Keratinocyte (primary cell): Measurements from ENCODE around the gene LHPP. TPM values are rescaled to one million over a fixed set of nuclear protein-coding genes. Genes with fewer than 3 reads are reported as not detected.

Experiments
- DNase-seq: peaks from one replicate; pipeline ENCODE4 v3.0.0-alpha.2; 2011; ENCODE audit warnings: low read depth, missing footprints, low spot score
- FAIRE-seq: peaks from 2 replicates; lab custom pipeline; 2011; peaks lifted over from hg19 to GRCh38; lab: Jason Lieb, UNC
- H2AFZ ChIP-seq: 2 replicates; pipeline ENCODE4 v1.6.0; 2012; ENCODE audit warnings: low read length, control low read depth, inconsistent platforms; ENCODE audit not compliant: control insufficient read depth
- H3K27ac ChIP-seq: 2 replicates; pipeline ENCODE4 v1.5.1; 2011; ENCODE audit warnings: low read length; ENCODE audit not compliant: control insufficient read depth, insufficient read depth
- H3K27me3 ChIP-seq: 3 replicates; pipeline ENCODE4 v1.6.0; 2011; ENCODE audit warnings: low read length; ENCODE audit not compliant: control insufficient read depth, insufficient read depth; ENCODE audit errors: extremely low read depth
- H3K36me3 ChIP-seq, 2 experiments: 2 replicates in 1 of 2; 3 replicates in 1 of 2; pipeline ENCODE4 v1.5.1; 2011; ENCODE audit warnings: low read length in 2 of 2, mild to moderate bottlenecking in 1 of 2; ENCODE audit not compliant: control insufficient read depth in 2 of 2, insufficient read depth in 2 of 2; ENCODE audit errors: extremely low read depth in 1 of 2
- H3K4me1 ChIP-seq: 3 replicates; pipeline ENCODE4 v1.5.1; 2011; ENCODE audit warnings: low read length; ENCODE audit not compliant: control insufficient read depth, insufficient read depth; ENCODE audit errors: extremely low read depth
- H3K4me2 ChIP-seq: 3 replicates; pipeline ENCODE4 v1.6.0; 2011; ENCODE audit warnings: low read depth, low read length; ENCODE audit not compliant: control insufficient read depth, insufficient read depth; ENCODE audit errors: extremely low read depth
- H3K4me3 ChIP-seq, 3 experiments: fragments of 200-600 bp in 1 of 3; sonication (generic) in 1 of 3; 2 replicates in 2 of 3; 3 replicates in 1 of 3; pipeline ENCODE4 v1.5.1; 2011 to 2016; ENCODE audit warnings: low read length in 3 of 3, mild to moderate bottlenecking in 3 of 3, control low read depth in 2 of 3, inconsistent platforms in 1 of 3, low read depth in 1 of 3, mixed read lengths in 1 of 3, mixed run types in 1 of 3, moderate library complexity in 1 of 3; ENCODE audit not compliant: control insufficient read depth in 2 of 3, insufficient read depth in 2 of 3; ENCODE audit errors: extremely low read depth in 1 of 3
- H3K79me2 ChIP-seq: 2 replicates; pipeline ENCODE4 v1.6.0; 2012; ENCODE audit warnings: low read length; ENCODE audit not compliant: control insufficient read depth, insufficient read depth
- H3K9ac ChIP-seq: 3 replicates; pipeline ENCODE4 v1.6.0; 2011; ENCODE audit warnings: low read length; ENCODE audit not compliant: control insufficient read depth, insufficient read depth; ENCODE audit errors: extremely low read depth
- H3K9me1 ChIP-seq: 3 replicates; pipeline ENCODE4 v1.6.0; 2011; ENCODE audit warnings: low read length; ENCODE audit not compliant: control insufficient read depth, insufficient read depth; ENCODE audit errors: extremely low read depth
- H3K9me3 ChIP-seq: 2 replicates; pipeline ENCODE4 v1.5.1; 2012; ENCODE audit warnings: low read depth, low read length; ENCODE audit not compliant: control insufficient read depth
- H4K20me1 ChIP-seq: 3 replicates; pipeline ENCODE4 v1.6.0; 2011; ENCODE audit warnings: low read length; ENCODE audit not compliant: control insufficient read depth, insufficient read depth; ENCODE audit errors: extremely low read depth
- CTCF ChIP-seq, 3 experiments: IDR thresholded peaks in 1 of 3; conservative IDR thresholded peaks in 1 of 3; optimal IDR thresholded peaks in 1 of 3; 2 replicates in 2 of 3; 3 replicates in 1 of 3; pipeline versions ENCODE3 to v1.5.1; 2011; ENCODE audit warnings: low read length in 3 of 3, mild to moderate bottlenecking in 3 of 3, moderate library complexity in 2 of 3, control low read depth in 1 of 3, inconsistent platforms in 1 of 3; ENCODE audit not compliant: insufficient read depth in 2 of 3; ENCODE audit errors: extremely low read depth in 1 of 3
- EZH2 ChIP-seq: IDR thresholded peaks from one replicate; pipeline ENCODE4 v1.6.1; 2012; ENCODE audit warnings: inconsistent platforms, mild to moderate bottlenecking, low read length, moderate library complexity
- dilution Hi-C: fragments of 300-500 bp; cut with MboI; formaldehyde crosslinking; loops from one replicate; pipeline ENCODE4 v1.7.0; 2020; ENCODE audit warnings: low sequenced_read_pairs; ENCODE audit not compliant: extremely low pct_ligation_motif_present
- polyA plus RNA-seq, 5 experiments: library from polyadenylated mRNA; depleted of rRNA in 3 of 5; stranded (reverse) in 3 of 5; stranded (forward) in 1 of 5; unstranded in 1 of 5; fragments of >200 nt; gene quantifications; 1 replicate in 1 of 5; 2 replicates in 3 of 5; 3 replicates in 1 of 5; pipeline versions ENCODE4 v1.2.1 to v1.2.3, GENCODE V29; 2011 to 2012; ENCODE audit warnings: missing spikeins in 2 of 5, low read depth in 1 of 5, low replicate concordance in 1 of 5

LHPP gene
- polyA plus RNA-seq, 1 donor (not counting 4 experiments of a cell fraction or from before 2014, with no cell fraction given): 13.1 TPM

- Histone ChIP-seq H3K9me3 (no peaks in the 10 kb centered on the region), H3K9ac (no peak overlapping the region), H3K4me1 (no peaks in the 10 kb centered on the region), H3K36me3 (peaks cover 8 to 14% of the 10 kb centered on the region in 2 experiments), H3K79me2 (peaks cover 10% of the 10 kb centered on the region), H4K20me1 (no peaks in the 10 kb centered on the region), H3K27ac (no peak overlapping the region), H2AFZ (no peak overlapping the region), H3K4me2 (no peak overlapping the region), H3K27me3 (no peaks in the 10 kb centered on the region), H3K4me3 (no peak overlapping the region), H3K9me1 (no peaks in the 10 kb centered on the region)
- dilution Hi-C loops: no loop called here
- TF ChIP-seq CTCF (optimal IDR thresholded peaks at IDR 0.05 in 1 of 3, IDR thresholded peaks at IDR 0.05 in 1 of 3, conservative IDR thresholded peaks at IDR 0.05 in 1 of 3; ENCODE audit: extremely low read depth in 1 of 3, insufficient read depth in 2 of 3, low read length in 3 of 3): no peak
- no peak for TF ChIP-seq EZH2
- DNase-seq: no peak
- no peak for FAIRE-seq
Measured at GRCh38 chr10:124663228-124663627, 201.6 kb downstream of the LHPP start.

Other genes with a start within 250 kb of the LHPP start
- gene OAT, start 42.9 kb upstream of the LHPP start, polyA plus RNA-seq: 310 to 528 TPM (median 427 TPM) in 3 replicates
- gene NKX1-2, start 11.8 kb upstream of the LHPP start, polyA plus RNA-seq: 0.89 to 3.6 TPM (median 1.9 TPM) in 3 replicates